RPMI8226 (cell line): ENCODE measurements around the gene TTF2.

Experiments
- DNase-seq: peaks from one replicate; pipeline ENCODE4 v3.0.0-alpha.2; 2015

The TTF2 gene

GRCh38 chr1:117047271-117047670, 12.9 kb upstream of the TTF2 start:
- DNase-seq = no peak

GRCh38 chr1:117049857-117050256, 10.3 kb upstream of the TTF2 start:
- no peak for DNase-seq

- no peak for DNase-seq
Measured at GRCh38 chr1:117051224-117052064, 8.7 kb upstream of the TTF2 start.

GRCh38 chr1:117054068-117054467, 6.1 kb upstream of the TTF2 start:
- no peak for DNase-seq

GRCh38 chr1:117058810-117059209, 1.3 kb upstream of the TTF2 start:
- DNase-seq = peak; percentile 4

GRCh38 chr1:117059334-117059677, 820 bp upstream of the TTF2 start:
- DNase-seq = peak; percentile 78

GRCh38 chr1:117060441-117061317, 553 bp downstream of the TTF2 start:
- DNase-seq = peak; percentile 45

GRCh38 chr1:117061986-117062415, 1.9 kb downstream of the TTF2 start:
- no peak for DNase-seq

- no peak for DNase-seq
Measured at GRCh38 chr1:117066367-117066766, 6.2 kb downstream of the TTF2 start.

- DNase-seq = peak; percentile 33
Measured at GRCh38 chr1:117067533-117068370, 7.6 kb downstream of the TTF2 start.

- no peak for DNase-seq
Measured at GRCh38 chr1:117068580-117068979, 8.5 kb downstream of the TTF2 start.

- no peak for DNase-seq
Measured at GRCh38 chr1:117069220-117069844, 9.2 kb downstream of the TTF2 start.

- no peak for DNase-seq
Measured at GRCh38 chr1:117070124-117070523, 10.0 kb downstream of the TTF2 start.

GRCh38 chr1:117076648-117077047, 16.5 kb downstream of the TTF2 start:
- no peak for DNase-seq

GRCh38 chr1:117077267-117077666, 17.1 kb downstream of the TTF2 start:
- DNase-seq = no peak

- DNase-seq = no peak
Measured at GRCh38 chr1:117079737-117080136, 19.6 kb downstream of the TTF2 start.

- no peak for DNase-seq
Measured at GRCh38 chr1:117084231-117084630, 24.1 kb downstream of the TTF2 start.

GRCh38 chr1:117087686-117088085, 27.6 kb downstream of the TTF2 start:
- no peak for DNase-seq

GRCh38 chr1:117089996-117090395, 29.9 kb downstream of the TTF2 start:
- DNase-seq = no peak

GRCh38 chr1:117092594-117092993, 32.5 kb downstream of the TTF2 start:
- no peak for DNase-seq

GRCh38 chr1:117093091-117093534, 33.0 kb downstream of the TTF2 start:
- no peak for DNase-seq

GRCh38 chr1:117093870-117094621, 33.9 kb downstream of the TTF2 start:
- peak; percentile 16 for DNase-seq
